ENCODE measurements around the gene ASIC2.

Gene ASIC2

GRCh38 chr17:33023790-33024189, 269.3 kb downstream of the ASIC2 start:
- DNase-seq (ENCODE audit: low spot score in 2 of 2) (no peak), ATAC-seq (replicated peaks; ENCODE audit: extremely low read depth, poor library complexity, severe bottlenecking) (no peak)
- Mint-ChIP-seq H3K27me3 (peaks cover 19% of the 10 kb centered on the region), H3K27ac (ENCODE audit: low read depth) (no peak overlapping the region), H3K4me3 (no peak overlapping the region), H3K36me3 (ENCODE audit: insufficient read depth) (no peaks in the 10 kb centered on the region), H3K9me3 (no peaks in the 10 kb centered on the region), H3K4me1 (no peaks in the 10 kb centered on the region)

DNA sequence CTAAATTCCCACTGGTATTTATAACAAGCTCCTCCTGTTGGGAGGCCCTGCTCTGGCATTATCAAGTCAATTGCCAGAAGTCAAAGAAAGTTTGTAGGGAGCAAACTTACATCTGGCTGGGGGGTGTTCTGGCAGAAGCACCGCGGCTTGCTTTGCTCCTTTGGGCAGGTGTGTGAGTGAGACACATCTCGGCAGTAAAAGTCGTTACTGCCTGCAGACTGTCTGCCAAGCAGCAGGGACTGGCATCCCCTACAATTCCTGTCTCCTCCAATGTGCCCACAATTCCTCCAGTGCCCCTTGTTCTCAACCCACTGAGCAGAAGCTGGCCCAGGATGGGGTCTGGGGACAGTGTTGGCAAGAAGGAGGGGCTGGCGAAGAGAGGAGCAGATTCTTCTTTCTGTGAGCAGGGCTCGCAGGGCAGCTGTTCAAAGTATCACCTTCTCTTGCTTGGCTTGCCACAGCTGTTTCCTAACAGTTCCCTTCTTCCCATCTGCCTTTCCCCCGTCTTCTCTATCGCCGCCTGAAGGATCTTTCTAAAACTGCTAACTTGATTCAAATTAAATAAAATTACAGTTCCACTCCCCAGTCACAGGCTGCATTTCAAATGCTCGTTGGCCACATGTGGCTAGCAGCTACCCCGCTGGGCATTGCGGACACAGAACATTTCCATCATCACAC, 271.2 kb downstream of the ASIC2 start:
- peaks cover 30% of the 10 kb centered on the region for H3K27me3 Mint-ChIP-seq
- no peaks in the 10 kb centered on the region for H3K9me3 Mint-ChIP-seq
- no peak for DNase-seq (ENCODE audit: low spot score in 2 of 2)
- ATAC-seq (replicated peaks; ENCODE audit: extremely low read depth, poor library complexity, severe bottlenecking) = no peak
- H3K36me3 Mint-ChIP-seq (ENCODE audit: insufficient read depth) = no peaks in the 10 kb centered on the region
- H3K4me1 Mint-ChIP-seq = no peaks in the 10 kb centered on the region
- no peak overlapping the region for H3K27ac Mint-ChIP-seq (ENCODE audit: low read depth)
- no peak overlapping the region for H3K4me3 Mint-ChIP-seq

GRCh38 chr17:33019161-33019890, 273.8 kb downstream of the ASIC2 start:
- DNase-seq (ENCODE audit: low spot score in 2 of 2) (no peak), ATAC-seq (replicated peaks; ENCODE audit: extremely low read depth, poor library complexity, severe bottlenecking) (no peak)
- no peak overlapping the region for H3K4me3 Mint-ChIP-seq
- H3K27ac Mint-ChIP-seq (ENCODE audit: low read depth) = no peak overlapping the region
- H3K9me3 Mint-ChIP-seq = no peaks in the 10 kb centered on the region
- no peaks in the 10 kb centered on the region for H3K36me3 Mint-ChIP-seq (ENCODE audit: insufficient read depth)
- peaks cover 43% of the 10 kb centered on the region for H3K27me3 Mint-ChIP-seq
- no peaks in the 10 kb centered on the region for H3K4me1 Mint-ChIP-seq

DNA sequence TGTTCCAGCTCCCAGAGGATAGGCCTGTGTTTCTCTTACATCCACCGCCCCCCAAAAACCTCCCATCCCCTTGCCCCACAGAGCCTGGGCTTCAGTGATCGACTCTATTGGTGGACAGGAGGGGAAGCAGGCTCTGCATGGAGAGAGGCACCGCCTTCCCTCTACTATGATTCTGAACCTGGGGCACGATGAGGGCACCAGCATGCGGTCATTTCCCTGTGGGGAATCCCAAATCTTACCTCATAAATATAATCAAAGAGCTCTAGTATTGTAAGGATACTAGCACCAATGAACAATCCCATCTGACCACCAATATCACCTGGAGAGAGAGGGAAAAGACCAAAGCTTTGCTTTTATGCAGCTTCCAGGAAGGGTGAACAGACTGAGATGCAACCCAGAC, 275.7 kb downstream of the ASIC2 start:
- H3K27ac Mint-ChIP-seq (ENCODE audit: low read depth) = no peak overlapping the region
- H3K4me1 Mint-ChIP-seq = no peaks in the 10 kb centered on the region
- no peaks in the 10 kb centered on the region for H3K36me3 Mint-ChIP-seq (ENCODE audit: insufficient read depth)
- H3K4me3 Mint-ChIP-seq = no peak overlapping the region
- no peak for DNase-seq (ENCODE audit: low spot score in 2 of 2)
- no peak for ATAC-seq (replicated peaks; ENCODE audit: extremely low read depth, poor library complexity, severe bottlenecking)
- peaks cover 44% of the 10 kb centered on the region for H3K27me3 Mint-ChIP-seq
- H3K9me3 Mint-ChIP-seq = no peaks in the 10 kb centered on the region

GRCh38 chr17:33016920-33017319, 276.2 kb downstream of the ASIC2 start:
- Mint-ChIP-seq H3K4me1 (no peaks in the 10 kb centered on the region), H3K36me3 (ENCODE audit: insufficient read depth) (no peaks in the 10 kb centered on the region), H3K27ac (ENCODE audit: low read depth) (no peak overlapping the region), H3K9me3 (no peaks in the 10 kb centered on the region), H3K27me3 (peaks cover 42% of the 10 kb centered on the region), H3K4me3 (no peak overlapping the region)
- no peak for ATAC-seq (replicated peaks; ENCODE audit: extremely low read depth, poor library complexity, severe bottlenecking)
- no peak for DNase-seq (ENCODE audit: low spot score in 2 of 2)

- Mint-ChIP-seq H3K27ac (ENCODE audit: low read depth) (no peak overlapping the region), H3K27me3 (peaks cover 42% of the 10 kb centered on the region), H3K36me3 (ENCODE audit: insufficient read depth) (no peaks in the 10 kb centered on the region), H3K9me3 (no peaks in the 10 kb centered on the region), H3K4me1 (no peaks in the 10 kb centered on the region), H3K4me3 (no peak overlapping the region)
- DNase-seq (ENCODE audit: low spot score in 2 of 2) = no peak
- ATAC-seq (replicated peaks; ENCODE audit: extremely low read depth, poor library complexity, severe bottlenecking) = no peak
Measured at GRCh38 chr17:33015716-33016346, 277.3 kb downstream of the ASIC2 start.

GRCh38 chr17:33014751-33015150, 278.3 kb downstream of the ASIC2 start:
- Mint-ChIP-seq H3K27ac (ENCODE audit: low read depth) (no peak overlapping the region), H3K36me3 (ENCODE audit: insufficient read depth) (no peaks in the 10 kb centered on the region), H3K4me3 (no peak overlapping the region), H3K4me1 (no peaks in the 10 kb centered on the region), H3K9me3 (no peaks in the 10 kb centered on the region), H3K27me3 (peaks cover 42% of the 10 kb centered on the region)
- DNase-seq (ENCODE audit: low spot score in 2 of 2) (no peak), ATAC-seq (replicated peaks; ENCODE audit: extremely low read depth, poor library complexity, severe bottlenecking) (no peak)

- H3K27me3 Mint-ChIP-seq = peaks cover 49% of the 10 kb centered on the region
Measured at GRCh38 chr17:33013596-33014375, 279.3 kb downstream of the ASIC2 start.

GRCh38 chr17:33012522-33013033, 280.5 kb downstream of the ASIC2 start:
- no peak overlapping the region for H3K27ac Mint-ChIP-seq (ENCODE audit: low read depth)
- DNase-seq (ENCODE audit: low spot score in 2 of 2) (no peak), ATAC-seq (replicated peaks; ENCODE audit: extremely low read depth, poor library complexity, severe bottlenecking) (no peak)
- no peaks in the 10 kb centered on the region for H3K9me3 Mint-ChIP-seq
- no peaks in the 10 kb centered on the region for H3K36me3 Mint-ChIP-seq (ENCODE audit: insufficient read depth)
- no peak overlapping the region for H3K4me3 Mint-ChIP-seq
- H3K4me1 Mint-ChIP-seq = no peaks in the 10 kb centered on the region
- peaks cover 46% of the 10 kb centered on the region for H3K27me3 Mint-ChIP-seq

More at GRCh38 chr17:33013596-33014375, 279.3 kb downstream of the ASIC2 start:
- no peaks in the 10 kb centered on the region for H3K36me3 Mint-ChIP-seq (ENCODE audit: insufficient read depth)
- ATAC-seq (replicated peaks; ENCODE audit: extremely low read depth, poor library complexity, severe bottlenecking) (no peak), DNase-seq (ENCODE audit: low spot score in 2 of 2) (no peak)
- H3K4me1 Mint-ChIP-seq = no peaks in the 10 kb centered on the region
- H3K9me3 Mint-ChIP-seq = no peaks in the 10 kb centered on the region
- H3K4me3 Mint-ChIP-seq = no peak overlapping the region
- H3K27ac Mint-ChIP-seq (ENCODE audit: low read depth) = no peak overlapping the region

GRCh38 chr17:33009636-33010035, 283.5 kb downstream of the ASIC2 start:
- Mint-ChIP-seq H3K4me1 (no peaks in the 10 kb centered on the region), H3K36me3 (ENCODE audit: insufficient read depth) (no peaks in the 10 kb centered on the region), H3K27me3 (peaks cover 54% of the 10 kb centered on the region), H3K27ac (ENCODE audit: low read depth) (no peak overlapping the region), H3K9me3 (no peaks in the 10 kb centered on the region), H3K4me3 (no peak overlapping the region)
- DNase-seq (ENCODE audit: low spot score in 2 of 2) (no peak), ATAC-seq (replicated peaks; ENCODE audit: extremely low read depth, poor library complexity, severe bottlenecking) (no peak)

- DNase-seq (ENCODE audit: low spot score in 2 of 2) = no peak
- H3K4me1 Mint-ChIP-seq = no peaks in the 10 kb centered on the region
- peaks cover 53% of the 10 kb centered on the region for H3K27me3 Mint-ChIP-seq
- H3K27ac Mint-ChIP-seq (ENCODE audit: low read depth) = no peak overlapping the region
- no peak for ATAC-seq (replicated peaks; ENCODE audit: extremely low read depth, poor library complexity, severe bottlenecking)
- no peaks in the 10 kb centered on the region for H3K36me3 Mint-ChIP-seq (ENCODE audit: insufficient read depth)
- no peak overlapping the region for H3K4me3 Mint-ChIP-seq
- H3K9me3 Mint-ChIP-seq = no peaks in the 10 kb centered on the region
Measured at GRCh38 chr17:33007186-33007585, 285.9 kb downstream of the ASIC2 start.

DNA sequence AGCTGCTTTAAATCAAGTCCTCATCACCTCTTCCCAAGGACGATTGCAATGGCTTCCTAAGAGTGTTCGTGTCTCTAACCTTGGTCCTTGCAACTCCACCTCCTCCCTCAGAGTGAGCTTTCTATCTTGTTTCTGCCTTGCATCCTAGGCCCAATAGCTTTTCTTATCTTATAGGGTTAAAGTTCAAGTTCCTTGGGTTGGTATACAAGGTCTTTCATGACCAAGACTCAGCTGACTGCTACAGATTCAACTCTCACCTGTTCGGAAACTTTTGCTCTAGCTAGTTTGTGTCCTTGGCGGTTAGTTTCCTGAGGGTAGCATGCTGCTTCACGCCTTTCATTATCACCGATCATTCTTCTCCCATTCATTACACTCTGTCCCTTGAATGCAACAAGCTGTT, 290.8 kb downstream of the ASIC2 start:
- peaks cover 5% of the 10 kb centered on the region for H3K4me1 Mint-ChIP-seq
- peaks cover 56% of the 10 kb centered on the region for H3K27me3 Mint-ChIP-seq
- DNase-seq (ENCODE audit: low spot score in 2 of 2) (no peak), ATAC-seq (replicated peaks; ENCODE audit: extremely low read depth, poor library complexity, severe bottlenecking) (no peak)
- H3K4me3 Mint-ChIP-seq = no peak overlapping the region
- H3K9me3 Mint-ChIP-seq = no peaks in the 10 kb centered on the region
- H3K36me3 Mint-ChIP-seq (ENCODE audit: insufficient read depth) = no peaks in the 10 kb centered on the region
- H3K27ac Mint-ChIP-seq (ENCODE audit: low read depth) = no peak overlapping the region
